Esophagus squamous epithelium (tissue), 5 donors: ENCODE measurements around the gene IL31. TPM values are rescaled to one million over a fixed set of nuclear protein-coding genes. Genes with fewer than 3 reads are reported as not detected.

Experiments
- DNase-seq: peaks from one replicate; lab custom pipeline; 2025; lab: John Stamatoyannopoulos, UW
- H3K27ac ChIP-seq, 4 donors: fragments of 200-600 bp; sonication (generic); one replicate each; pipeline ENCODE4 v1.5.1; 2016 to 2019; ENCODE audit warnings: mild to moderate bottlenecking in 1 of 4
- H3K27me3 ChIP-seq, 4 donors: fragments of 200-600 bp; sonication (generic); 1 replicate in 3 of 4; 2 replicates in 1 of 4; pipeline versions ENCODE4 v1.5.1 to v1.6.0; 2017 to 2021; ENCODE audit warnings: antibody characterized with exemption in 1 of 4
- H3K36me3 ChIP-seq, 3 donors: fragments of 200-600 bp; sonication (generic); one replicate each; pipeline ENCODE4 v1.5.1; 2016 to 2019
- H3K4me1 ChIP-seq, 3 donors: fragments of 200-600 bp; sonication (generic); one replicate each; pipeline ENCODE4 v1.5.1; 2017 to 2019
- H3K4me3 ChIP-seq, 4 donors: fragments of 200-600 bp; sonication (generic); 1 replicate in 3 of 4; 2 replicates in 1 of 4; pipeline ENCODE4 v1.5.1; 2016 to 2019; ENCODE audit warnings: mild to moderate bottlenecking in 2 of 4, moderate library complexity in 1 of 4
- H3K9me3 ChIP-seq, 3 donors: fragments of 200-600 bp; sonication (generic); one replicate each; pipeline ENCODE4 v1.5.1; 2016 to 2019
- CTCF ChIP-seq, 6 experiments: fragments of 450-650 bp in 4 of 6; fragments of 200-600 bp in 2 of 6; sonication (generic) in 2 of 6; IDR thresholded peaks; one replicate each; pipeline ENCODE4 v1.5.1; 2016 to 2019; ENCODE audit warnings: antibody characterized with exemption in 6 of 6, mild to moderate bottlenecking in 4 of 6, moderate library complexity in 4 of 6
- POLR2A ChIP-seq, 4 donors: fragments of 450-650 bp; IDR thresholded peaks; one replicate each; pipeline ENCODE4 v1.6.1; 2017; ENCODE audit warnings: antibody characterized with exemption in 4 of 4, mild to moderate bottlenecking in 4 of 4, moderate library complexity in 3 of 4
- WGBS, 2 donors: methylation state at CpG; one replicate each; pipeline ENCODE4 v1.1.5; 2018; 5-methylcytosine and 5-hydroxymethylcytosine counted together
- intact Hi-C: fragments of 100-400 bp; cut with DNase I; formaldehyde crosslinking; loops from one replicate; pipeline ENCODE4 v1.15.0; 2022
- total RNA-seq, 4 donors: library from RNA; depleted of rRNA; stranded (reverse); fragments of >200 nt; gene quantifications; one replicate each; pipeline ENCODE4 v1.1.0, GENCODE V29; 2016
- donor health status: DM: yes; HTN: yes; CAD: no.

Gene IL31
- total RNA-seq, 4 donors from 2014 or later, result not detected

GRCh38 chr12:122206976-122207375, 33.0 kb upstream of the IL31 start:
- intact Hi-C loops, result no loop called here
- Histone ChIP-seq H3K9me3 (no peaks in the 10 kb centered on the region), H3K36me3 (peaks cover 0 to 58% (median 13%) of the 10 kb centered on the region in 3 donors), H3K4me1 (peaks cover 7 to 35% (median 14%) of the 10 kb centered on the region in 3 donors), H3K4me3 (no peak overlapping the region), H3K27ac (no peak overlapping the region), H3K27me3 (peaks cover 0 to 42% (median 2%) of the 10 kb centered on the region in 4 donors)
- DNase-seq, result no peak
- WGBS, 2 donors, result 92% methylated on average over 2 of the region's 8 CpGs; no CpG with 5 or more reads in 1 of the 2 donors
- no peak for TF ChIP-seq CTCF (IDR thresholded peaks at IDR 0.05)
- TF ChIP-seq POLR2A (IDR thresholded peaks at IDR 0.05), result no peak

- no peak for TF ChIP-seq CTCF (IDR thresholded peaks at IDR 0.05)
- no peak for TF ChIP-seq POLR2A (IDR thresholded peaks at IDR 0.05)
- Histone ChIP-seq H3K27ac (no peak overlapping the region), H3K4me3 (no peak overlapping the region), H3K36me3 (peaks cover 0 to 51% (median 10%) of the 10 kb centered on the region in 3 donors), H3K9me3 (no peaks in the 10 kb centered on the region), H3K4me1 (peaks cover 7 to 35% (median 14%) of the 10 kb centered on the region in 3 donors), H3K27me3 (peaks cover 0 to 48% (median 2%) of the 10 kb centered on the region in 4 donors)
- DNase-seq, result no peak
- WGBS, 2 donors, result 67 to 74% methylated on average over 13 to 19 of the region's 27 CpGs
- intact Hi-C loops, result no loop called here
These were observed 32.3 kb upstream of the IL31 start for GRCh38 chr12:122206111-122206881.

- Histone ChIP-seq H3K36me3 (peaks cover 0 to 41% (median 5%) of the 10 kb centered on the region in 3 donors), H3K4me1 (peaks cover 7 to 35% (median 14%) of the 10 kb centered on the region in 3 donors), H3K27me3 (peaks cover 0 to 58% (median 2%) of the 10 kb centered on the region in 4 donors), H3K9me3 (no peaks in the 10 kb centered on the region), H3K4me3 (no peak overlapping the region), H3K27ac (no peak overlapping the region)
- intact Hi-C loops, result no loop called here
- TF ChIP-seq CTCF (IDR thresholded peaks at IDR 0.05) (no peak), POLR2A (IDR thresholded peaks at IDR 0.05) (no peak)
- no peak for DNase-seq
- 46 to 58% methylated on average over 15 to 20 of the region's 23 CpGs for whole genome bisulfite sequencing, 2 donors
These were observed 31.3 kb upstream of the IL31 start for GRCh38 chr12:122205053-122205925.

- H3K36me3 ChIP-seq, result peaks cover 0 to 32% (median 4%) of the 10 kb centered on the region in 3 donors
- H3K4me3 ChIP-seq, result peak overlapping the region; percentile 40 to 75 (median 52)
- peaks cover 7 to 35% (median 14%) of the 10 kb centered on the region in 3 donors for H3K4me1 ChIP-seq
- intact Hi-C loops, result no loop called here
- DNase-seq, result no peak
- no peaks in the 10 kb centered on the region for H3K9me3 ChIP-seq
- 64 to 93% methylated on average over 3 to 9 of the region's 71 CpGs for WGBS, 2 donors
- peaks cover 0 to 67% (median 2%) of the 10 kb centered on the region in 4 donors for H3K27me3 ChIP-seq
- H3K27ac ChIP-seq, result no peak overlapping the region
- TF ChIP-seq CTCF (IDR thresholded peaks at IDR 0.05) (no peak), POLR2A (IDR thresholded peaks at IDR 0.05) (no peak)
These were observed 30.4 kb upstream of the IL31 start for GRCh38 chr12:122204167-122205052.
